Stomach (tissue), 4 donors: ENCODE data around the gene SEMA3A.

Source experiments
- POLR2A ChIP-seq, 4 donors: fragments of 450-650 bp; IDR thresholded peaks; one replicate each; pipeline ENCODE4 v1.6.1; 2016; ENCODE audit warnings: antibody characterized with exemption in 4 of 4, control low read depth in 2 of 4, mild to moderate bottlenecking in 1 of 4, moderate library complexity in 1 of 4
- POLR2AphosphoS5 ChIP-seq, 3 donors: sonication (generic); formaldehyde crosslinking; IDR thresholded peaks; one replicate each; pipeline ENCODE4 v1.6.1; 2016; ENCODE audit warnings: antibody characterized with exemption in 3 of 3
- TF ChIP-seq, protein P1 (sequence below), 7 experiments: fragments of 450-650 bp in 4 of 7; fragments of 200-600 bp in 3 of 7; sonication (generic) in 3 of 7; IDR thresholded peaks; one replicate each; pipeline ENCODE4 v1.5.1; 2016 to 2019; ENCODE audit warnings: antibody characterized with exemption in 7 of 7, control low read depth in 2 of 7, mild to moderate bottlenecking in 1 of 7

DNA sequence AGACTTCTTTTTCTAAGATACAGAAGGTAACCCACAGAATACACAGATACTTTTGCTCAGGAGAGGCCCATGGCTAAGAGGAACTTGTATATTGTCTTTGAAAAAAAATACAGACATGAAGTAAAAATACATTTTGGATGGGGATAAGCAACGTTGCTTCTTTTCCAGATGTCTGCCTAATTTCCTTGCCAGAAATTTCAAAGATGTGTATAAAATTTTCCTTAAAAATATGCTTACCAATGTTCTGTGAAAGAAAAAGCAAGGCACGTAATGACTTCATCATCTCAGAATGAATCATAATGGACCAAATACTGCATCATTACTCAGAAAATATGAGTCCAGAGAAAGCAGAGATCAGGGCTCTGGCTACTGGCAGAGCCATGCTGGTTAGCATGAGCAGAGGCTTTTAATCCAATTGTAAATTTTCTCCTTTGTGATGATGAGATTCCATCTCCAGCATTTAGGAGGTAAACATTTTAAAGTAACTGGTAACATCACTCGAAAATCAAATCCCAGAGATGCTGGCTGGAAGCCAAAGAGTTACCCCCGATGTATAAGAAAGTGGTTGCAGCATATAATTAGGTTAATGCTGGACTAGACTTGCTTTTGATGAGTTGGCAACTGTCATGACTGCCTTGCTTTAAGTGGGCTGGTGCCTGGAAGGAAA is 272.5 kb downstream of the SEMA3A start:
- TF ChIP-seq, protein P1, sequence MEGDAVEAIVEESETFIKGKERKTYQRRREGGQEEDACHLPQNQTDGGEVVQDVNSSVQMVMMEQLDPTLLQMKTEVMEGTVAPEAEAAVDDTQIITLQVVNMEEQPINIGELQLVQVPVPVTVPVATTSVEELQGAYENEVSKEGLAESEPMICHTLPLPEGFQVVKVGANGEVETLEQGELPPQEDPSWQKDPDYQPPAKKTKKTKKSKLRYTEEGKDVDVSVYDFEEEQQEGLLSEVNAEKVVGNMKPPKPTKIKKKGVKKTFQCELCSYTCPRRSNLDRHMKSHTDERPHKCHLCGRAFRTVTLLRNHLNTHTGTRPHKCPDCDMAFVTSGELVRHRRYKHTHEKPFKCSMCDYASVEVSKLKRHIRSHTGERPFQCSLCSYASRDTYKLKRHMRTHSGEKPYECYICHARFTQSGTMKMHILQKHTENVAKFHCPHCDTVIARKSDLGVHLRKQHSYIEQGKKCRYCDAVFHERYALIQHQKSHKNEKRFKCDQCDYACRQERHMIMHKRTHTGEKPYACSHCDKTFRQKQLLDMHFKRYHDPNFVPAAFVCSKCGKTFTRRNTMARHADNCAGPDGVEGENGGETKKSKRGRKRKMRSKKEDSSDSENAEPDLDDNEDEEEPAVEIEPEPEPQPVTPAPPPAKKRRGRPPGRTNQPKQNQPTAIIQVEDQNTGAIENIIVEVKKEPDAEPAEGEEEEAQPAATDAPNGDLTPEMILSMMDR (IDR thresholded peaks at IDR 0.05): no peak
- no peak for TF ChIP-seq POLR2AphosphoS5 (IDR thresholded peaks at IDR 0.05)
- no peak for TF ChIP-seq POLR2A (IDR thresholded peaks at IDR 0.05)
